GM15510 (cell line): ENCODE measurements around the gene PLEKHA7.

ENCODE experiments used
- POLR2A ChIP-seq: IDR thresholded peaks from 3 replicates; pipeline ENCODE4 v1.6.1; 2011; ENCODE audit warnings: borderline replicate concordance; ENCODE audit not compliant: insufficient read length; ENCODE audit errors: extremely low read depth

PLEKHA7 gene

GRCh38 chr11:16968196-16968595 is 46.0 kb downstream of the PLEKHA7 start:
- no peak for TF ChIP-seq POLR2A

- TF ChIP-seq POLR2A: no peak
Observed at GRCh38 chr11:16966930-16967671, 47.1 kb downstream of the PLEKHA7 start.

- TF ChIP-seq POLR2A: no peak
Observed at GRCh38 chr11:16964501-16964900, 49.7 kb downstream of the PLEKHA7 start.

- TF ChIP-seq POLR2A: no peak
Observed at GRCh38 chr11:16963316-16963876, 50.8 kb downstream of the PLEKHA7 start.

- no peak for TF ChIP-seq POLR2A
Observed at GRCh38 chr11:16962146-16962545, 52.1 kb downstream of the PLEKHA7 start.

- no peak for TF ChIP-seq POLR2A
Observed at GRCh38 chr11:16960250-16960649, 54.0 kb downstream of the PLEKHA7 start.

- TF ChIP-seq POLR2A: no peak
Observed at GRCh38 chr11:16959602-16960001, 54.6 kb downstream of the PLEKHA7 start.

GRCh38 chr11:16958833-16959232 is 55.4 kb downstream of the PLEKHA7 start:
- no peak for TF ChIP-seq POLR2A

- no peak for TF ChIP-seq POLR2A
Observed at GRCh38 chr11:16956538-16957153, 57.6 kb downstream of the PLEKHA7 start.

- TF ChIP-seq POLR2A: no peak
Observed at GRCh38 chr11:16953663-16954062, 60.6 kb downstream of the PLEKHA7 start.

GRCh38 chr11:16946477-16947282 is 67.5 kb downstream of the PLEKHA7 start:
- no peak for TF ChIP-seq POLR2A

GRCh38 chr11:16945671-16946469 is 68.3 kb downstream of the PLEKHA7 start:
- TF ChIP-seq POLR2A: no peak

GRCh38 chr11:16942911-16943310 is 71.3 kb downstream of the PLEKHA7 start:
- no peak for TF ChIP-seq POLR2A

GRCh38 chr11:16942342-16942741 is 71.9 kb downstream of the PLEKHA7 start:
- TF ChIP-seq POLR2A: no peak
